ENCODE measurements around the gene MAFF. TPM values are rescaled to one million over a fixed set of nuclear protein-coding genes. Genes with fewer than 3 reads are reported as not detected.

MAFF gene
- total and polyA plus RNA-seq, 9 of the 15 experiments (the other 6 are each of a cell fraction or from before 2014, with no cell fraction given), result 0.51 to 8.0 (median 5.4) TPM

GRCh38 chr22:38193580-38193979 is 8.2 kb upstream of the MAFF start (continued):
- TF ChIP-seq ZNF655 (CRISPR knock-in tag; IDR thresholded peaks at IDR 0.05), result no peak
- TF ChIP-seq AFF4 (CRISPR knock-in tag; IDR thresholded peaks at IDR 0.05), result no peak
- TF ChIP-seq C11orf30 (IDR thresholded peaks at IDR 0.05; ENCODE audit: low read depth), result peak; percentile 86
- TF ChIP-seq LEF1 (IDR thresholded peaks at IDR 0.05), result peak; percentile 60; the same call in 1 of the 2 replicates
- TF ChIP-seq SMARCA4 (IDR thresholded peaks at IDR 0.05), result peak; percentile 82
- 0 out of 2 replicates have a peak, but pooled peaks have one; percentile 10 for TF ChIP-seq JUND (IDR thresholded peaks at IDR 0.05; ENCODE audit: borderline replicate concordance, low read depth, low read length)
- TF ChIP-seq JUND (tag; IDR thresholded peaks at IDR 0.05; ENCODE audit: borderline replicate concordance, low read depth, low read length), result no peak
- TF ChIP-seq CHAMP1 (IDR thresholded peaks at IDR 0.05), result no peak
- 0 out of 4 replicates have a peak, but pooled peaks of 1 of the 2 experiments have one; percentile 14 for TF ChIP-seq HDAC1 (IDR thresholded peaks at IDR 0.05)
- TF ChIP-seq GTF2E2 (tag; IDR thresholded peaks at IDR 0.05), result no peak
- TF ChIP-seq NFRKB (IDR thresholded peaks at IDR 0.05; ENCODE audit: low read depth), result no peak
- no peak for TF ChIP-seq KDM5B (IDR thresholded peaks at IDR 0.05; ENCODE audit: insufficient replicate concordance, low read depth, low read length)
- TF ChIP-seq ZC3H11A (IDR thresholded peaks at IDR 0.05; ENCODE audit: low read depth, low read length), result no peak
- TF ChIP-seq SMARCE1 (IDR thresholded peaks at IDR 0.05), result peak; percentile 66; the same call in 1 of the 2 replicates
- TF ChIP-seq EP300 (IDR thresholded peaks at IDR 0.05; ENCODE audit: low read length), result peak; percentile 50
- no peak for TF ChIP-seq CC2D1A (IDR thresholded peaks at IDR 0.05)
- TF ChIP-seq PRMT5 (CRISPR knock-in tag; IDR thresholded peaks at IDR 0.05), result no peak
- no peak for TF ChIP-seq HIVEP1 (CRISPR knock-in tag; IDR thresholded peaks at IDR 0.05)
- no peak for TF ChIP-seq PHF21A (IDR thresholded peaks at IDR 0.05; ENCODE audit: borderline replicate concordance, low read depth)
- peak; percentile 78 for TF ChIP-seq DPF2 (IDR thresholded peaks at IDR 0.05)
- TF ChIP-seq COPS2 (conservative IDR thresholded peaks at IDR 0.05), result no peak
- no peak for TF ChIP-seq SAFB2 (IDR thresholded peaks at IDR 0.05; ENCODE audit: borderline replicate concordance, low read depth, low read length, severe bottlenecking)
- TF ChIP-seq IRF2 (CRISPR knock-in tag; IDR thresholded peaks at IDR 0.05), result no peak
